Spinal cord (tissue), 10 donors: Measurements from ENCODE around the gene SNCAIP. TPM values are rescaled to one million over a fixed set of nuclear protein-coding genes. Genes with fewer than 3 reads are reported as not detected.
A peak's percentile ranks its signal among the peaks of the same experiment; 100 is the strongest.

Experiments used
- DNase-seq, 6 donors: peaks; one replicate each; pipeline versions ENCODE4 v3.0.0 to v3.0.0-alpha.2; 2013 to 2015; ENCODE audit warnings: low spot score in 6 of 6, low read depth in 4 of 6
- H3K27ac ChIP-seq: one replicate; pipeline ENCODE4 v1.5.1; 2013; ENCODE audit warnings: low read depth, low read length, control low read depth
- H3K27me3 ChIP-seq: one replicate; pipeline ENCODE4 v1.6.1; 2013; ENCODE audit warnings: low read length; ENCODE audit not compliant: control insufficient read depth, insufficient read depth
- H3K36me3 ChIP-seq: one replicate; pipeline ENCODE4 v1.6.1; 2013; ENCODE audit warnings: low read length; ENCODE audit not compliant: control insufficient read depth, insufficient read depth
- H3K4me1 ChIP-seq: one replicate; pipeline ENCODE4 v1.6.1; 2013; ENCODE audit warnings: low read length; ENCODE audit not compliant: control insufficient read depth, insufficient read depth
- H3K4me3 ChIP-seq: one replicate; pipeline ENCODE4 v1.5.1; 2013; ENCODE audit warnings: low read depth, low read length, control low read depth
- H3K9me3 ChIP-seq: one replicate; pipeline ENCODE4 v1.6.1; 2013; ENCODE audit warnings: low read length; ENCODE audit not compliant: control insufficient read depth, insufficient read depth
- WGBS: methylation state at CpG from one replicate; pipeline ENCODE4 v1.1.5; 2013; ENCODE audit warnings: missing lambda C conversion rate; ENCODE audit not compliant: insufficient coverage; 5-methylcytosine and 5-hydroxymethylcytosine counted together
- polyA plus RNA-seq, 2 donors: library from polyadenylated mRNA; unstranded; fragments of 120-200 nt; gene quantifications; one replicate each; pipeline ENCODE4 v1.2.1, GENCODE V29; 2013; ENCODE audit not compliant: insufficient read length in 2 of 2
- total RNA-seq, 2 donors: library from RNA; depleted of rRNA in 1 of 2; stranded (reverse); fragments of 120-200 nt in 1 of 2; fragments of >200 nt in 1 of 2; gene quantifications; one replicate each; pipeline versions ENCODE4 v1.2.3 to v1.2.4, GENCODE V29; 2013 to 2014
- donor health status: healthy.

Gene SNCAIP
- total and polyA plus RNA-seq, 4 donors, result 33.4 to 69.2 (median 39.2) TPM

DNA sequence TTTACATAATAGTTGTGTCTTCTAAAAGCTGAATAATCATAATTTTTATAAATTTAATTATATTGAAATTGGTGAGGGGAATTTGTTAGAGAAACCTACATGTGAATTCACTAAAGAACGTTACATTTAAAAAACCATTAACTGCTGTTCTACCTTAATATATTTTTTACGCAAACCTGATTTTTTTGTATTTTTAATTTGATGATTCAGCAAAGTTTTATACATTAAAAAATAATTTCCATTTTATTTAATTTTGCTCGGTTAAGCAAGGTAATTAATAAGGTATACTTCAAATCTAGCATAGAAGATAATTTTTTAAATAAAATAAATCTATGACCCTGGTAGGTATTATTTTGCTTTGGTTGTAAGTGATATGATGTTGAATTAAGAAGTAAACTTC is 114.3 kb downstream of the SNCAIP start:
- H3K27me3 ChIP-seq, result no peaks in the 10 kb centered on the region
- DNase-seq, result no peak
- H3K9me3 ChIP-seq, result peaks cover 3% of the 10 kb centered on the region
- H3K36me3 ChIP-seq, result peaks cover 4% of the 10 kb centered on the region
- H3K4me1 ChIP-seq, result peaks cover 8% of the 10 kb centered on the region
- WGBS, result no CpG with 5 or more reads among the region's 3 CpGs
- no peak overlapping the region for H3K4me3 ChIP-seq
- H3K27ac ChIP-seq, result no peak overlapping the region

DNA sequence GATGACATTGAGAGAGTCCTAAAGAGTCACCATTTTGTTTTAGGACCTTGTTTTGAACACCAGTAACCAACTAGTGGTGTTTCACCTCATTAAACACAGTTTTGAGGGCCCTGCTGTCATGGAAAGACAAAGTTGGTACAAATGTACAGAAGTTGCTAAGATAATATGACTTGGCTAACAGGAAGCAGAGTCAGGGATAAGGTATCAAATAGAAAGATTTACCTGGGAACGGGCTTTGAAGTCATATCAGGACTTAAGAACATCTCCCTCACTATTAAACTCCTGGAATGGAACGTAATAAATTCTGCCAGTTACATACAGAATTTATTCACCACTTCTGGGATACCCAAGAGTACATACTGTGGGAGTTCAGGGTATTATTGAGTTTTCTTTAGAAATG is 115.6 kb downstream of the SNCAIP start:
- Histone ChIP-seq H3K9me3 (peaks cover 3% of the 10 kb centered on the region), H3K27ac (no peak overlapping the region), H3K4me3 (no peak overlapping the region), H3K36me3 (peaks cover 4% of the 10 kb centered on the region), H3K27me3 (no peaks in the 10 kb centered on the region), H3K4me1 (peaks cover 8% of the 10 kb centered on the region)
- no peak for DNase-seq
- no CpG with 5 or more reads among the region's 2 CpGs for WGBS

DNA sequence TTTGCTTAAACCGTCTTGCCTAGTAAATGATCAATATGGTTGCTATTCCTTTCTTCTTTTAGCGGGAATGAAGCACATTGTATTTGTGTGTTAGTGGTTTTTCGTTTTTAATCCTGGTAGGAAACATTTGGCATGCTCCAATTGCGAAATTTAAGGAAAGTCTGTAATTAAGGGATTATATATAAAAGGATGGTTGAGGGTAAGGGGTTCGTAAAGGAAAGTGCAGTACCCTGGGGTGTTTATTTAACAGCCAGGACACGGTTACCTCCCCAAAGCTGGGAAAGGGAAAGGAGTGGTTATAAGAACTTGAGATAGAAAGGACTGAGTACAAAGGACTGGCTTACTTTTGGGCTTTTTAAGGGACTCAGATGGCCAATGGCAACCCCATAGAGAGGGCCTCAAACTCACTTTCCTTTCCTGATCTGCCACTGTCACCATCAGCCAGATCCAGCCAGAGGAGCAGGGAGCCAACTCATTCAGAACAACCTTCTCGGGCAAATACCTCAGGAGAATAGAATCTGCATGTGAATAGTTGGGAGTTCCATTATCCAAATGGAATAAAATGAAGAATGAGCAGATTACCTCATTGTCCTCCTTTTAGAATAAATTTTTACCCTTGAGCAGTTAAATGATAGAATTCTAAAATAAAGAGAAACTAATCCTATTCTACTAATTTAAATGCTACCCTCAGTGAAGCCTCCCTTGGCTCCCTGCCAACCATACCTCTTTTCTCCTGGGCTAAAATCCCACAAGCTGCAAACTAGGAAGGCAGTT is 117.7 kb downstream of the SNCAIP start:
- peaks cover 3% of the 10 kb centered on the region for H3K9me3 ChIP-seq
- 56% methylated on average over 2 of the region's 7 CpGs for WGBS
- no peaks in the 10 kb centered on the region for H3K4me1 ChIP-seq
- H3K4me3 ChIP-seq, result no peak overlapping the region
- no peaks in the 10 kb centered on the region for H3K27me3 ChIP-seq
- no peaks in the 10 kb centered on the region for H3K36me3 ChIP-seq
- peak in 2 of 6 donors; percentile 67 to 79 for DNase-seq
- H3K27ac ChIP-seq, result no peak overlapping the region

DNA sequence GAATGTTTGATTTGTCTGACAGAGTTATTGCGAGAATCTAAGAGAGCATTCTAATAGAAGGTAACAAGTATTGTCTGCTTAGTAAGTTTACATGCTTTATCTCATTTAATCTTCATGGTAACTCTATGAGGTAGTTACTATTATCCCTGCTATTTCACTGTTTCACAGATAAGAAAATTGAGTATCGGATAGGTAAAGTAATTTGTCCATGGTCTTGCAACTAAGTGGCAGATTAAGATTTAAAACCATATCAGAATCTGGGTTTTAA is 118.2 kb downstream of the SNCAIP start:
- H3K27ac ChIP-seq, result no peak overlapping the region
- no peaks in the 10 kb centered on the region for H3K36me3 ChIP-seq
- no peaks in the 10 kb centered on the region for H3K27me3 ChIP-seq
- H3K4me3 ChIP-seq, result no peak overlapping the region
- H3K9me3 ChIP-seq, result peaks cover 3% of the 10 kb centered on the region
- peaks cover 4% of the 10 kb centered on the region for H3K4me1 ChIP-seq
- no CpG with 5 or more reads among the region's 2 CpGs for WGBS
- DNase-seq, result no peak

DNA sequence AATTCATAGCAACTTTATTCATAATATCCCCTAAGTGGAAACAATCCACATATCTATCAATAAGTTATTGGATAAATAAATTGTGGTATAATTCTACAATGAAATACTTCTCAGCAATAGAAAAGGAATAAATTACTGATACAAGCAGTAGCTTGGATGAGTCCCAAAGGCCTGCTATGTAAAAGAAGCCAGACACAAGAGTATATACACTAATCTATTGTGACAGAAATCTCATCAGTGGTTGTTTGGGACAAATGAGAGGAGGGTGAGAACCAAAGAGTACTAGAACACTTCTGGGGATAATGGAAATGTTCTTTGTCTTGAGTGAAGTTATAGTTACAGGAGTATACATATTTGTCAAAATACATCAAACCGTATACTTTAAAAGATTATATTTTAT is 119.3 kb downstream of the SNCAIP start:
- peak in 1 of 6 donors; percentile 50 for DNase-seq
- no CpG with 5 or more reads among the region's 1 CpG for WGBS
- H3K36me3 ChIP-seq, result no peaks in the 10 kb centered on the region

DNA sequence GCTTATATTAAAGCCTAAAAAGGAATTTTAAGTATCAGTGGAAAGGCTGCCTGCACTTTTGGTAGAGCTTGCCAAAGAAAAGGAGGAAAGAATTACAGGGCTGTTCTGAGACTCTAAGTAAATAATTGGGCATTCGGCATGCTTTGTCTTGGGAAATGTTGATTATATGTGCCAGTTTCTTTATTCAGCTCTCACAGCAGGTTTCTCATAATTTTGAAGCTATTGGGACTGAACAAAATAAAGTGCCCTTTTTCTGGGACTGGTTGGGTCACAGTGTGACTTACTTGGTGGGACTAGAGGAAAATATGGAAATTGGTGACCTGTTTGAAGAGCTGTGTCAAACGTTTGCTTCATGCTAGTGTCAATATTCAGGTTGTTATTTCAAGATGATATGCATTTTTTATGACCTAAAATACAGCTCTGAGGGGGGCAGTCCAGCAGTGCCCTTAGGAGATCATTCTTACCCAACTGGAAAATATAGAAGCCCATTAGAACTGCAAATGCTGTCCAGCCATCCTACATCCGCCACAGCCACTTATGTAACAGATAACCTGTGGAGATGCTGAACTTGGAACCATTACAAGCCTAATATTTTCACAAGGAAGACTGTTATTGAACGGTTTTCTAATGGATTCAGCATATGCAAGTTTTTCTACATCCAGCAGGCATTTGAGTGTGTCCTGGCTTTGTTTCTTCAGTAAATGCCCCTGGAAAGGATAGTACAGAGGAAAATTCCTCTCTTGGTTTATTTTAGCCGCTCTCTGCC is 122.4 kb downstream of the SNCAIP start:
- peak in 2 of 6 donors; percentile 54 to 77 for DNase-seq
- 50% methylated on average over 4 of the region's 5 CpGs for WGBS
- no peaks in the 10 kb centered on the region for H3K27me3 ChIP-seq
- H3K27ac ChIP-seq, result peak overlapping the region; percentile 54
- no peaks in the 10 kb centered on the region for H3K36me3 ChIP-seq
- H3K4me3 ChIP-seq, result no peak overlapping the region
- peaks cover 5% of the 10 kb centered on the region for H3K4me1 ChIP-seq
- no peaks in the 10 kb centered on the region for H3K9me3 ChIP-seq

More for the DNA sequence above, 119.3 kb downstream of the SNCAIP start:
- Histone ChIP-seq H3K4me1 (peaks cover 5% of the 10 kb centered on the region), H3K27ac (no peak overlapping the region), H3K4me3 (no peak overlapping the region), H3K27me3 (no peaks in the 10 kb centered on the region), H3K9me3 (peaks cover 3% of the 10 kb centered on the region)

DNA sequence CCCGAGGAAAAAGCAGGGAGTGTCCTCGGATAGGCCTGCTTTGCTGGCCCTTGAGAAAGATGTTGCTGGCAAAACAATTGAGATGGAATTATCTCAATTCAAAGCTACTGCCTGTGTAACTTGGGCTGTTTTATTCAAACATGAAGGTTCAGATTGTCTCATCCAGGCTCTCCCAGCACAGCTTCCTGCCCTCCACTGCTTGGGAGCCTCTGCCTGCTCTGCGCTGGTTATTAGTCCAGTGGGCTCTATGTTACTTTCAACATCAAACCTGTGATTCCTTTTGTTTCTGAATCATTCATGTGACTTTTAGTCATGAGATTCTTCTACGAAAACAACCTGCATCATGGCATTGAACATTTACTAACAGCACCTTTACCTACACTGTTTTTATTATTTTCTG is 123.2 kb downstream of the SNCAIP start:
- Histone ChIP-seq H3K27me3 (no peaks in the 10 kb centered on the region), H3K27ac (peak overlapping the region; percentile 54), H3K9me3 (no peaks in the 10 kb centered on the region), H3K4me1 (peaks cover 5% of the 10 kb centered on the region), H3K36me3 (no peaks in the 10 kb centered on the region), H3K4me3 (no peak overlapping the region)
- peak in 1 of 6 donors; percentile 16 for DNase-seq
- 72% methylated on average over 3 of the region's 4 CpGs for WGBS

DNA sequence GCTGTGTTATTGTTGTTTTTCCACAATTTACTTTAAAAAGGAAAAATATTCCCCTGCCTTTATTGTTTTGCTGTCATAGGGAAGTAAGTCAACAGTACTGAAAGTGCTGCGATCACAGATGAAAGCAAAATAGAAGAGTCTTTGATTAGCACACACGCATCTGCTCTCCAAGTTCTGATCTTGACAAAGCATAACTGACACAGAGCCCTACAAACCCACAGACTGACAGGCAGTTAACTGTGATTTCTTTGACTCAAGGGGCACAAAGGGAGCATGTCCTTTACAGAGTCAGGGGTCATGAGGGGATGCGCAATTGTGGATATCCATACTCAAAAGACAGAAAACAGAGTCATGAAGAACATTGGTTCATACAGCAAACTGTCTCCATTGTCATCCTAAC is 123.7 kb downstream of the SNCAIP start:
- no peak overlapping the region for H3K4me3 ChIP-seq
- no peaks in the 10 kb centered on the region for H3K36me3 ChIP-seq
- no peaks in the 10 kb centered on the region for H3K27me3 ChIP-seq
- peak overlapping the region; percentile 54 for H3K27ac ChIP-seq
- WGBS, result 76% methylated on average over 2 of the region's 3 CpGs
- DNase-seq, result peak in 1 of 6 donors; percentile 62
- H3K9me3 ChIP-seq, result no peaks in the 10 kb centered on the region
- peaks cover 5% of the 10 kb centered on the region for H3K4me1 ChIP-seq

DNA sequence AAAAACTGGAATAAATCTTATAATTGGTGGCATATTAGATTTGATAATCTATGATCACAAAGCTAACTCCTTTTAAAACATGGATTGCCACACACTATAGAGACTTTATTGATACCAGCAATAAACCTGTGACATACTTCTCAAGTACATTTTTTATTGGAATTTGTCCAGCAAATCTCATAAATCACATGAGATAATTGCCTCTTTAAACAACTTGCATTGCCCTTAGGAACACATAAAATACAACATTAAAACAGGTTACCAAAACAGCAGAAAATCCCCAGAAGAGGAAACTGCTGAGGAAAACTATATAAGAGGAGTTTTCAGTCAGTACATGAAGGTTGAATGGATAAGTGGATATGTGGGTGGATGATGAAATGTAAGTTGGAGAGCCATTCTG is 124.6 kb downstream of the SNCAIP start:
- Histone ChIP-seq H3K4me1 (peaks cover 5% of the 10 kb centered on the region), H3K9me3 (no peaks in the 10 kb centered on the region), H3K27me3 (no peaks in the 10 kb centered on the region), H3K4me3 (no peak overlapping the region), H3K27ac (no peak overlapping the region), H3K36me3 (peaks cover 6% of the 10 kb centered on the region)
- DNase-seq, result no peak

DNA sequence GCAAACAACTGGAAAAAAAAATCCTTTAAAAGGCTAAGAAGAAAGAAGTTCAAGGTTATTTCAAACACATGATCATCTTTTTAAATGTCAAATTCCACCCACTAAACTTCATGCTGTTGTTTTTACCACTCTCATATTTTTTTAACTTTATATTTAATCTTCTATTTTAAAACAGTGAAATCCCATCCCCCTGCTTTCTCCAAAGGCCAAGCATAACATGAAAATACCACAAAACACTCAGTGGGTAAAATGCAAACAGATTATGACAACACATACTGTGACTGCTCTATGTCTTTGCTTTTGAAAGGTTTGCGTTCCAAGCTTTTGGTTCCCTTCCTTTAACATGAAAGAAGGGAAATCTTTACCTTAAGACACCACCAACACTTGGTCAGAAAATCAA is 127.6 kb downstream of the SNCAIP start:
- Histone ChIP-seq H3K27ac (no peak overlapping the region), H3K27me3 (no peaks in the 10 kb centered on the region), H3K36me3 (peaks cover 14% of the 10 kb centered on the region), H3K4me1 (peaks cover 5% of the 10 kb centered on the region), H3K4me3 (no peak overlapping the region), H3K9me3 (no peaks in the 10 kb centered on the region)
- DNase-seq, result no peak
- 86% methylated on average over 1 of the region's 1 CpG for WGBS
